ENCODE data around the gene NEO1. TPM values are rescaled to one million over a fixed set of nuclear protein-coding genes. Genes with fewer than 3 reads are reported as not detected.
A peak's percentile ranks its signal among the peaks of the same experiment; 100 is the strongest.

NEO1 gene
- total RNA-seq, 2 experiments from 2014 or later: 8.3 to 9.3 TPM

DNA sequence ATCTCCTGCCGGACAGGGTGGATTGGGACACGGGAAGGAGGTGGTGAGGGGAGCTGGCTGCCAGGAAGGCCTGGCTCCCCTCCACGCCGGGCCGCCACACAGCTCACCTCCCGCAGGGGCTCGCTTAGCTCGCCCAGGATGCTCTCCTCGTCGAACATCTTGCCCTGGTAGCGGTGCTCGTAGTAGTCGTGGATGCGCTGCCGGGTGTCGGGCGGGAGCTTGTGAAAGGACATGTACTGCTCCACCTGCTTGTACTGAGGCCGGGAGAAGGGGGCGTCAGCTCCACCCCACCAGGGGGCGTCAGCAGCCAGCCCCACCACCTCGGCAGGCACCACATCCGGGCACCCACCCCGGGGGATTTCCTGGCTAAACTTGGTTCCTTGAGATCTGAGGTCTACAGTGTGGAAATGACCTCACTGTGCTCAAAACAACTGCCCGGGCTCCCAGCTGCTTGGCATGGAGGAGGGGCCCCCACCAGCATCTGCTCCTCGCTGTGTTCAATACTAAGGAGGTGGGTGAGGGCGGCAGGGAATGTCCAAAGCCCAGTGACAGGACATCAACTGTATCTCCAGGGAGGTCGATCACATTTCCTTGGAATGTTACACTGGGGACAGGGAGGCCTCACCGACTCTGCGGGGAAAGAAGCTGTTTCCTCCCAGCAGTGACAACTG lies 273.1 kb downstream of the NEO1 start:
- H3K27ac Mint-ChIP-seq: no peak overlapping the region
- no peaks in the 10 kb centered on the region for H3K36me3 Mint-ChIP-seq
- DNase-seq: peak; percentile 30
- ChIA-PET CTCF (no interaction called here), POLR2A (no interaction called here)
- no peaks in the 10 kb centered on the region for H3K9me3 Mint-ChIP-seq
- intact Hi-C loops (cut with micrococcal nuclease): no loop called here
- H3K4me1 Mint-ChIP-seq (ENCODE audit: low read depth): peaks cover 2% of the 10 kb centered on the region
- H3K27me3 Mint-ChIP-seq: peaks cover 3% of the 10 kb centered on the region
- H3K4me3 Mint-ChIP-seq: no peak overlapping the region

DNA sequence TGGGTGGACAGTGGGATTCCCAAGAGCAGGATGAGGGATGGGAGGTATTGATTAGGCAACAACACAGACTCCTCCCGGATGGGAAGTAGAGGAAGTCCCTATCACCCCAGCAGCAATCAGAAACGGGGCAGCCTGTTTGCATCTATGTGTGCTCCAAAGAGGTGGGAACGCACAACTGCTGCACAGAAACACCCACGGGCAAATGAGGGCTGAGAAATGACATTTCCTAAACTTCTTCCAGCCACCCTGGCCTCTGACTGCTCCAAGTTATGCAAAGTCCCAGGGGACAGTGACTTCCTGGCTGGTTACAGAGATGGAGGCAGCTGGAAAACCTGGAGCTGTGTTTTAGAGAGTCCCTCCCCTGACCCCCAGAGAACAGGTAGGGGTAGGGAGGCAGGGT lies 273.9 kb downstream of the NEO1 start:
- intact Hi-C loops (cut with micrococcal nuclease): no loop called here
- DNase-seq: no peak
- Mint-ChIP-seq H3K27ac (no peak overlapping the region), H3K4me1 (ENCODE audit: low read depth) (peaks cover 2% of the 10 kb centered on the region), H3K27me3 (peaks cover 3% of the 10 kb centered on the region), H3K4me3 (no peak overlapping the region), H3K36me3 (no peaks in the 10 kb centered on the region), H3K9me3 (no peaks in the 10 kb centered on the region)
- ChIA-PET CTCF (no interaction called here), POLR2A (no interaction called here)

DNA sequence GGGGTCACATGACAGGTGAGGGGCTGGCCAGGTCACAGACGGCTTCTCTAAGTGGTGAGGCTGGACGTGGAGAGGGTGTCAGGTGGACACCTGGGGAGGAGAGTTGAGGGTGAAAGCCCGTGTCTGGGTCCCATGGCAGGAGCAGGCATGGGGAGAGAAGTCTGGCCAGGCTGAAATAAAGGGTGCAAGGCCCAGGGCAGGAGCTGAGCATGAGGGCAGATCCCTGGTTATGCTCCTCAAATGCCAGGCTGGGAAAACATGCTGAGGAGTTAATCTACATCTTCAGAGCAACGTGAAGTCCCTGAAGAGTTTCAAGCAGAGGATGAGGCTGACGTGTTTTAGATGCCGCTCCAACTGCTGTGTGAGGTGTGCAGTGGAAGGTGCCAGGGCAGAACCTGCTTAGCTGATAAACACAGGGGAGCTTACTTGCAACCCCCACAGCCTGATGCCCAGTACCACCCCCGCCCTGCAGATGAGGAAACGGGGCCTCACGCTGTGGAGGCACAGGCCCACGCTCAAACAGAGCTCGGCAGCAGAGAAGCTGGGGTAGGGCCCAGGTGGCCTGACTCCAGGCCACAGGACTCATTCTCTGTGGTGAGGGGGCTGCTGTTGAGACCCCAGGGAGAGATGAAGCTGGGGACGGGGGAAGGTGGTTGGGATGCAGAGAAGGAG lies 276.0 kb downstream of the NEO1 start:
- DNase-seq: no peak
- CTCF ChIA-PET: no interaction called here
- no peak overlapping the region for H3K4me3 Mint-ChIP-seq
- no peaks in the 10 kb centered on the region for H3K9me3 Mint-ChIP-seq
- peaks cover 3% of the 10 kb centered on the region for H3K27me3 Mint-ChIP-seq
- H3K27ac Mint-ChIP-seq: no peak overlapping the region
- POLR2A ChIA-PET: no interaction called here
- H3K4me1 Mint-ChIP-seq (ENCODE audit: low read depth): peaks cover 2% of the 10 kb centered on the region
- intact Hi-C loops (cut with micrococcal nuclease): no loop called here
- no peaks in the 10 kb centered on the region for H3K36me3 Mint-ChIP-seq

DNA sequence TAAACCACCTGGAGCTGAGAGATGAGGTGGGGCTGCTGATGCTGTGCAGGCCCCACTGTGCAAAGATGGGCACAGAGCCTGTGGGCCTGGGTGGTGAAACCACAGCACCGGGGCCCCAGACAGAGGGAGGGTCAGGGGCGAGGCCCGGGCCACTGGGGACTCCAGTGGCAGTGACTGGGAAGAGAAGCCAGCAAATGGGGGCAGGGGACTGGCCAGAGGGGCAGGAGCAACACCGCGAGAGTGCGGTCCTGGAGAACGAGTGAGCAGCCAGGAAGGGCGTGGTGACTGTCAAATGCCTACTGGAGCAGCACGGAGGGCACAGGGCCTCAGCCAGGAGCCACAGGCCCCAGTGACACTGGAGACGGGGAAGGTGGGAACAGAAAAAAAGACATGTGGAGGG lies 276.7 kb downstream of the NEO1 start:
- DNase-seq: no peak
- Mint-ChIP-seq H3K9me3 (no peaks in the 10 kb centered on the region), H3K27me3 (peaks cover 3% of the 10 kb centered on the region), H3K27ac (no peak overlapping the region), H3K4me3 (no peak overlapping the region), H3K36me3 (no peaks in the 10 kb centered on the region), H3K4me1 (ENCODE audit: low read depth) (peaks cover 2% of the 10 kb centered on the region)
- intact Hi-C loops (cut with micrococcal nuclease): no loop called here
- POLR2A ChIA-PET: no interaction called here
- CTCF ChIA-PET: no interaction called here

DNA sequence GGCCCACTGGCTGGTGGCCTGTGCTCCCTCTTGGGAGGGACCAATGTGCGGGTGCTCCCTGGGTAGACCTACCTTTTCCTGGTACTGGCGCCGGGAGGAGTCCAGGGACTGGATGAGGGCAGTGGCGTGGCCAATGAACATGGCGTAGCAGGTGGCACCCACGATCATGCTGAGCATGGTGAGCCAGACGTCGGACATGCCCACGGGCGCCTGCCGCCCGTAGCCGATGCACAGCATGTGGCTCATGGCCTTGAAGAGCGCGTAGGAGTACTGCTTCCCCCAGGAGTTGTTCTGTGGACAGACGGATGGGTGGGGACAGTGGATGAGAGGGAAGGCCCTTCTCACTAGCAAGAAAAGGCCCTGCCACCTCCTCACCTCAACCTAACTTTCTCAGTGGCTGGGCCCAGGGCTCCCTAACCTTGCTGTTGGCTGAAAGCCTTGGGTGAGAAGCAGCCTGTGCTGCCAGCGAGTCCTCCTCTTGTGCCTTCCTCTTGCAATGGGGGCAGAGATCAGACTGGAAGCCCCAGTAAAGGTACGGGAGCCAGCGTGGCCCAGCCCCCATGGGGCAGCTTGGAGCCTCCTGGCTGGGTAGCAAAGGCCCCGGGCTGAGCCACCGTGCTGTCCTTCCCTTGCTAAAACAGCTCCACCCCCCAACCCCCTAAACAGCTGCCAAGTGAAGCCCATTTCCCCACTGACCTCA lies 277.4 kb downstream of the NEO1 start:
- Mint-ChIP-seq H3K27me3 (peaks cover 3% of the 10 kb centered on the region), H3K4me3 (no peak overlapping the region), H3K9me3 (no peaks in the 10 kb centered on the region), H3K4me1 (ENCODE audit: low read depth) (peaks cover 2% of the 10 kb centered on the region), H3K36me3 (no peaks in the 10 kb centered on the region), H3K27ac (no peak overlapping the region)
- DNase-seq: no peak
- intact Hi-C loops (cut with micrococcal nuclease): no loop called here
- POLR2A ChIA-PET: no interaction called here
- CTCF ChIA-PET: no interaction called here

DNA sequence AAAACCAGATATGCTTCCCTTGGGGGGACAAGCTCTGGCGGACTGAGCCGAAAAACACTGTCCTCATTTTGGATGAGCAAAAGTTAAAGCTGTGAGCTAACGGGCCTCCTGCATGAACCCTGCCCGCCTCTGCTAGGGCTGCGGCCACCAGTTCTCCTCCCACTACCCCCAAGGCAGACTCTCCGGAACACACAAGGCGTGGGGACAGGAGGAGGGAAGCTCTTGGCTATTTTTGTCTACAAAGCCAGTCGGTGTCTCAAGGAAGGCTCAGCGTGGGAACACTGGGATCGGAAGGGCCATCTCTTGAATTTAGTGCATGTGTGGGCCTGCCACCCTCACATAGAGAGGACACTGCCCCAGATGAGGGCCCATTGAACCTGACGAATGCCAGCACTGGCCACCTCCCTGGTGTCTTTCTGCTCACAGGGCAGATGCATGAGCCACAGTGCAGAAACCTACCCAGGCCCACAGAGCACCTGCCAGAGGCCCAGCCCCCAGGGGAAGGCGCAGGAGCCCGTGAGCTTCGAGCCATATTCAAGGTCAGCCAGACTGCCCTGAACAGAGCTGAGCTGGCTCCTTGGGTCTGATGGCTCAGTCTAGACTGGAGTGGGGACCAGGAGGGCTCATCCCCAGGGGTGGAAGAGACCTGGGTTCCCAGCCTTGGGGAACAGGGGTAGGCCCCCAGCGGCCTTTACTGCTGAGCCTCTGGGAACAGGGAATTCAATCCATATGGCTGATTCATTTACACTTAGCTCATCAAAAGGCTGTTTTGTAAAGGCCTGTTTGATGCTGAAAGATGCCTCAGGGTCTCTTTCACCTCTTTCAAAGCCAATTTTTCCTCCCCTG lies 278.2 kb downstream of the NEO1 start:
- ChIA-PET POLR2A (no interaction called here), CTCF (no interaction called here)
- no peak overlapping the region for H3K27ac Mint-ChIP-seq
- no peaks in the 10 kb centered on the region for H3K9me3 Mint-ChIP-seq
- peaks cover 2% of the 10 kb centered on the region for H3K4me1 Mint-ChIP-seq (ENCODE audit: low read depth)
- peaks cover 3% of the 10 kb centered on the region for H3K27me3 Mint-ChIP-seq
- no peak for DNase-seq
- intact Hi-C loops (cut with micrococcal nuclease): no loop called here
- no peak overlapping the region for H3K4me3 Mint-ChIP-seq
- no peaks in the 10 kb centered on the region for H3K36me3 Mint-ChIP-seq

DNA sequence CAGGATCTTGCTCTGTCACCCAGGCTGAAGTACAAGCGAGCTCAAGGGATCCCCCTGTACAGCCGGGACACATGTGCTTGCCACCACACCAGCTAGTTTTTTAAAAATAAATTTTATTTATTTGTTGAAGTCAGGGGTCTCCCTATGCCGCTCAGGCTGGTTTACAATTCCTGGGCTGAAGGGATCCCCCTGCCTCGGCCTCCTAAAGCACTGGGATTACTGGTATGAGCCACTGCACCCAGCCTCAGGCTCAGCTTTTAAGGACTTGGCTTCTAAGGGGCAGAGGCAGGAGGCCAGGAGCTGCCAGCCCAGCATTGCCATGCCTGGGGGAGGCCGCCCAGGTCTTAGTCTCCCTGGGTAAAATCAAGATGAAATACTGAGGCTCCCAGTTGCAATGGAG lies 279.2 kb downstream of the NEO1 start:
- no peaks in the 10 kb centered on the region for H3K4me1 Mint-ChIP-seq (ENCODE audit: low read depth)
- H3K4me3 Mint-ChIP-seq: no peak overlapping the region
- H3K27me3 Mint-ChIP-seq: no peaks in the 10 kb centered on the region
- no peaks in the 10 kb centered on the region for H3K9me3 Mint-ChIP-seq
- POLR2A ChIA-PET: no interaction called here
- CTCF ChIA-PET: no interaction called here
- no peaks in the 10 kb centered on the region for H3K36me3 Mint-ChIP-seq
- DNase-seq: no peak
- no peak overlapping the region for H3K27ac Mint-ChIP-seq
- intact Hi-C loops (cut with micrococcal nuclease): no loop called here

DNA sequence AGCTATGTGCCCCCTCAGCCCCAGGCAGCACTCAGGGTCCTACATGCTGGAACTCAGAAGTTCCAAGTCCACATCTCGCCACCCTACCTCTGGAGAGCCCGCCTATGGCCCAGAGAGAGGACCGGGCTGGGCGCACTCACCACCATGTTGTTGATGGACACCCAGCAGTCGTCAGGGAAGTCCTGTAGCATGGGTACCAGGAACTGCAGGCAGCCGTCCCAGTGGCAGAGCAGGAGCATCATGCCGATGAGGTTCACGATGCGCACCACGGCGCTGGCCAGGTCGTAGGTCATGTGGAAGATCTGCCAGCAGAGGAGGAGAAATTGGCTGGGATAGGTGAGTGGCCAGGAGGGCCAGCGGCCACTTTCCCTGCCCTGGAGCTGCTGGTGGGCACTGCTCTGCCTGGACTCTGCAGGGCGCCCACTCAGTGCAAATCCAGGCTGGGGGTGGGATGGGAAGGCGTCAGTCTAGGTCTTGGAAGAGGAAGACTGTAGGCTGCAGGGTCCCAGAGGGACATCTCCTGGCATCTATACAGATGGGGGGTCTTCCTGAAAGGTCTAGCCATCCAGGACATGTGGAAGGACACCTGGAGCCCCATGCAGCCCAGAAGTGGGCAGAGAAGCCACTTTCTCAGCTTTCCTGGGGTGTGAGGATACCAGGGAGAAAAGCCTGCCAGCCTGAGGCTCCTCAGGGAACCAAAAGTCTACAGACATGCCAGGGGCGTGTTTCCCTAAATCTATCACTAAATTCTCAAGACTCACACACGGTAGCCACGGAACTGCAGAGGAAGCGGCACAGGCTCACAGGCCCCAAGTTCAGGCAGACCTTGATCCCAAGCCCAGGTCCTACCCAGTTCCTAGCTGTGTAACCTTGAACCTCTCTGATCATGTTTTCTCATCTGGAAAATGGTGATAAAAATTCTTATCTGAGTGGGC lies 280.0 kb downstream of the NEO1 start:
- Mint-ChIP-seq H3K4me3 (no peak overlapping the region), H3K27ac (no peak overlapping the region), H3K4me1 (ENCODE audit: low read depth) (no peaks in the 10 kb centered on the region), H3K9me3 (no peaks in the 10 kb centered on the region), H3K27me3 (no peaks in the 10 kb centered on the region), H3K36me3 (no peaks in the 10 kb centered on the region)
- ChIA-PET POLR2A (no interaction called here), CTCF (no interaction called here)
- DNase-seq: no peak
- intact Hi-C loops (cut with micrococcal nuclease): no loop called here

DNA sequence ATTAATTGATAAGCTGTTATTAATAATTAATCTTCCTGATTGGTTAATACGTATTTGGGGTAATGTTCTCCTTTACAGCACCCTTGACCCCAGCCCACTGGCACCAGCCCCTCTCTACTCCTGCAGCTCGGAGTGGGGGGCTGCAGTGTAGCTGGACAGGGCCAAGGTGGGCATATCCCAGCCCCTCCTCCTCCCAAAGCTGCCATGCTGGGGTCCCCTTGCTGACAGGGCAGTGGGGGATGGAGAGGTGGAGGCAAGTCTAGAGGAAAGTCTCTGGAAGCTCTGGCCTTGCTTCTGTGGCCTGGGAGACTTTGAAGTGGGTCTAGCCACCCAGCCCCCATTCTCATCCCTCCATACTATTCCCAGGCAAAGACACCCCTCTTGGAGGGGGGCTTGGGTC lies 280.7 kb downstream of the NEO1 start:
- H3K27ac Mint-ChIP-seq: no peak overlapping the region
- CTCF ChIA-PET: interaction anchor here (0.6 kb wide), 1 partner anchor 66 kb away, joined by 3 read pairs; no protein-coding TSS in a partner anchor
- DNase-seq: no peak

DNA sequence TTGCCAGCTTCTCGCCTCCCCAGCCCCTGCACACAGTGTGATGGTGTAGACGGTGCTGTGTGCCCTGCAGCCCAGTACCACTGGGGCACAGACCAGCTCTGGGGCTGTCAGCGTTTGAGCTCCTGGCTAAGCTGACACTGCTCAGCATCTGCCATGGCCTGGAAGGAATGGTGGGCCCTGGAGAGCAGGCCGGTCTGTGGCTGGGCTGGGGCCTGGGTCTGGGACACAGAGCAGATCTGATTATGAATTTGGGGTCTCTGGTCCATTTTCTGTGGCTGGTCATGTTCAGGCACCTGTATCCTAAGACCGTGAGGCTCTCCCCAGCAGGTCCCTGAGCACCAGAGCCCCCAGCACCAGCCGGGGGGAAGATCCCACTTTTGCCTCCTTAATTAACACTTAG lies 281.8 kb downstream of the NEO1 start:
- Mint-ChIP-seq H3K27ac (no peak overlapping the region), H3K36me3 (no peaks in the 10 kb centered on the region), H3K4me1 (ENCODE audit: low read depth) (no peaks in the 10 kb centered on the region), H3K27me3 (no peaks in the 10 kb centered on the region), H3K4me3 (no peak overlapping the region), H3K9me3 (no peaks in the 10 kb centered on the region)
- ChIA-PET POLR2A (no interaction called here), CTCF (interaction anchor here (0.5 to 1.1 kb wide), 2 partner anchors 28 to 266 kb away, joined by 3 read pairs; no protein-coding TSS in a partner anchor)
- DNase-seq: no peak
- intact Hi-C loops (cut with micrococcal nuclease): no loop called here

More for the DNA sequence above, 280.7 kb downstream of the NEO1 start:
- H3K27me3 Mint-ChIP-seq: no peaks in the 10 kb centered on the region
- H3K36me3 Mint-ChIP-seq: no peaks in the 10 kb centered on the region
- POLR2A ChIA-PET: no interaction called here
- no peaks in the 10 kb centered on the region for H3K9me3 Mint-ChIP-seq
- no peaks in the 10 kb centered on the region for H3K4me1 Mint-ChIP-seq (ENCODE audit: low read depth)
- H3K4me3 Mint-ChIP-seq: no peak overlapping the region
- intact Hi-C loops (cut with micrococcal nuclease): no loop called here

DNA sequence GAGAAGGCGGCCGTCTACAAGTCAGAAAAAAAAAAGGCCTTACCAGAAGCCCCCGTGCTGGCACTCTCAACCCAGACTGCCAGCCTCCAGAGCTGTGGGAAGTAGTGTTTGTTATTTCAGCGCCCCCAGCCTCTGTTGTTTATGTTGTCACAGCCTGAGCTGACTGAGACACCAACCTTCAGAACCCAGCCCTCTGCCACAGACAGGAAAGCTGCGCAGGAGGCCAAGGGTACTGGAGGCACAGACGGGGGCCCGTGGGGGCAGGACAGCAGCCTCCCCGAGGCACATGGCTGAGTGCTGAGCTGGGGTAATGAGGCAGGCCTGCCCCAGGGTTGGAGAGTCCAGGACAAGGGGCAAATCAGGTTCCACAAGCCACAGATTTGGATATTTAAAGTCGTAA lies 282.8 kb downstream of the NEO1 start:
- no peak overlapping the region for H3K27ac Mint-ChIP-seq
- CTCF ChIA-PET: no interaction called here
- H3K9me3 Mint-ChIP-seq: no peaks in the 10 kb centered on the region
- intact Hi-C loops (cut with micrococcal nuclease): no loop called here
- POLR2A ChIA-PET: no interaction called here
- no peak overlapping the region for H3K4me3 Mint-ChIP-seq
- no peaks in the 10 kb centered on the region for H3K27me3 Mint-ChIP-seq
- H3K4me1 Mint-ChIP-seq (ENCODE audit: low read depth): no peaks in the 10 kb centered on the region
- no peaks in the 10 kb centered on the region for H3K36me3 Mint-ChIP-seq
- DNase-seq: no peak
